ENCODE data around the gene AURKAIP1. TPM values are rescaled to one million over a fixed set of nuclear protein-coding genes. Genes with fewer than 3 reads are reported as not detected.

Gene AURKAIP1
- total and polyA plus RNA-seq, 4 donors = 38.4 to 175 (median 97.7) TPM

DNA sequence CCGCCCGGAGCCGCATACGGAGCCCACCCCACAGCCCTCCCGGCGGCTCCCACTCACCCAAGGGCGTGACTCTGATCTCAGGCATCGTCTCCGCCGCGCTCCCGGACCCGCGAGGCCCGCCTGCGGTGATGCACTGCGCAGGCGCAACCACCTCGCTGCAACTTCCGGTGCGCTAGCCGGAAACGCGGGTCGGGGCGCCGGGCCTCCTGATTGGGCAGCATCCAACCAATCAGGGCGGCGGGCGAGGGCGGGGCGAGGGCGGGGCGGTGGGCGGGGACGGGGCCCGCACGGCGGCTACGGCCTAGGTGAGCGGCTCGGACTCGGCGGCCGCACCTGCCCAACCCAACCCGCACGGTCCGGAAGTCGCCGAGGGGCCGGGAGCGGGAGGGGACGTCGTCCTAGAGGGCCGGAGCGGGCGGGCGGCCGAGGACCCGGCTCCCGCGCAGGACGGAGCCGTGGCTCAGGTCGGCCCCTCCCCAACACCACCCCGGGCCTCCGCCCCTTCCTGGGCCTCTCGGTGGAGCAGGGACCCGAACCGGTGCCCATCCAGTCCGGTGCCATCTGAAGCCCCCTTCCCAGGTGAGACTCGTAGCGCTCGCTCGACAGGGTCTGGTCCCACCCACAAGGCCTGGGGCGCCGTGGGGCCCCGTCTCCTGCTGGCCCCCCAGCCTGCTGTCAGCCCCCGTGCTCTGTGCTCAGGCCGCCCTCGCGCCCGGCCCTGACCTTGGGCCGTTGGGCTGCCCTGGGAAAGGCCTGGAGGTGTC, 50.3 kb downstream of the AURKAIP1 start, which contains the start of the genes CPTP and INTS11 (continued):
- TF ChIP-seq GABPA (IDR thresholded peaks at IDR 0.05 in 1 of 2, conservative IDR thresholded peaks at IDR 0.05 in 1 of 2) (peak in 1 of 2 donors; percentile 93), FOXA1 (IDR thresholded peaks at IDR 0.05) (no peak), YY1 (IDR thresholded peaks at IDR 0.05) (no peak), SP1 (IDR thresholded peaks at IDR 0.05) (no peak)

DNA sequence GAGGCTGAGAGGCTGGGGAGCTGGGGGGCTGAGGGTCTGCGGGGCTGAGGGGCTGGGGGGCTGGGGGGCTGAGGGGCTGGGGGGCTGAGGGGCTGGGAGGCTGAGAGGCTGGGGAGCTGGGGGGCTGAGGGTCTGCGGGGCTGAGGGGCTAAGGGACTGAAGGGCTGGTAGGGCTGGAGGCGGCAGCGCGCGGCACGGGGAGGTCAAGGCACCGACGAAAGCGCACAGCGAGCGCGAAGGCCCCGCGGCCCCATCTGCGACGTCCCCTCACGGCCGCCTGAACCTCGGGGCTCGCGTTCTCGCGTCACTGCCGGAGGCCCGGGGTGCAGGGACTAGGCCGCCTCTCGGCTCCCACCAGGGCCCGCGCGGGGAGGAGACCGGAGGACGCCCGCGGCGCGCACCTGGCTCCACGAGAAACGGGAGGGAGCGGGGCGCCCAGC, 50.9 kb downstream of the AURKAIP1 start:
- DNase-seq (ENCODE audit: low spot score) = no peak
- Histone ChIP-seq H3K4me1 (ENCODE audit: control insufficient read depth in 4 of 4, insufficient read depth in 4 of 4, low read length in 3 of 4) (peaks cover 7 to 37% (median 26%) of the 10 kb centered on the region in 4 donors), H3K36me3 (ENCODE audit: control insufficient read depth in 4 of 4, insufficient read depth in 3 of 4, low read depth in 1 of 4, low read length in 3 of 4) (peaks cover 2 to 11% (median 9%) of the 10 kb centered on the region in 4 donors), H3K9me3 (ENCODE audit: control insufficient read depth in 4 of 4, low read length in 3 of 4) (no peaks in the 10 kb centered on the region), H3K27me3 (ENCODE audit: control insufficient read depth in 4 of 4, insufficient read depth in 4 of 4, low read length in 3 of 4) (no peaks in the 10 kb centered on the region), H3K27ac (ENCODE audit: low read depth in 1 of 2, low read length in 2 of 2) (peak overlapping the region in 1 of 2 donors; percentile 50), H3K9ac (ENCODE audit: low read depth in 1 of 2, low read length in 2 of 2) (peak overlapping the region in 1 of 2 donors; percentile 16), H3K4me3 (ENCODE audit: low read depth in 1 of 3, low read length in 3 of 3) (peak overlapping the region; percentile 79 to 89 (median 81))
- TF ChIP-seq MAX (IDR thresholded peaks at IDR 0.05) (no peak), REST (IDR thresholded peaks at IDR 0.05) (no peak), HNF4G (IDR thresholded peaks at IDR 0.05) (no peak), TAF1 (conservative IDR thresholded peaks at IDR 0.05) (no peak), CTCF (IDR thresholded peaks at IDR 0.05; ENCODE audit: low read depth, low read length, missing input control) (no peak), EGR1 (IDR thresholded peaks at IDR 0.05; ENCODE audit: low read depth in 2 of 2) (no peak), HNF4A (conservative IDR thresholded peaks at IDR 0.05) (no peak), FOXA2 (IDR thresholded peaks at IDR 0.05) (no peak), NR2F2 (IDR thresholded peaks at IDR 0.05) (no peak), ATF3 (IDR thresholded peaks at IDR 0.05) (no peak), YY1 (IDR thresholded peaks at IDR 0.05) (no peak), GABPA (IDR thresholded peaks at IDR 0.05 in 1 of 2, conservative IDR thresholded peaks at IDR 0.05 in 1 of 2) (no peak), RXRA (IDR thresholded peaks at IDR 0.05) (no peak), RAD21 (IDR thresholded peaks at IDR 0.05) (no peak), JUND (IDR thresholded peaks at IDR 0.05) (no peak)
- TF ChIP-seq, protein P1, sequence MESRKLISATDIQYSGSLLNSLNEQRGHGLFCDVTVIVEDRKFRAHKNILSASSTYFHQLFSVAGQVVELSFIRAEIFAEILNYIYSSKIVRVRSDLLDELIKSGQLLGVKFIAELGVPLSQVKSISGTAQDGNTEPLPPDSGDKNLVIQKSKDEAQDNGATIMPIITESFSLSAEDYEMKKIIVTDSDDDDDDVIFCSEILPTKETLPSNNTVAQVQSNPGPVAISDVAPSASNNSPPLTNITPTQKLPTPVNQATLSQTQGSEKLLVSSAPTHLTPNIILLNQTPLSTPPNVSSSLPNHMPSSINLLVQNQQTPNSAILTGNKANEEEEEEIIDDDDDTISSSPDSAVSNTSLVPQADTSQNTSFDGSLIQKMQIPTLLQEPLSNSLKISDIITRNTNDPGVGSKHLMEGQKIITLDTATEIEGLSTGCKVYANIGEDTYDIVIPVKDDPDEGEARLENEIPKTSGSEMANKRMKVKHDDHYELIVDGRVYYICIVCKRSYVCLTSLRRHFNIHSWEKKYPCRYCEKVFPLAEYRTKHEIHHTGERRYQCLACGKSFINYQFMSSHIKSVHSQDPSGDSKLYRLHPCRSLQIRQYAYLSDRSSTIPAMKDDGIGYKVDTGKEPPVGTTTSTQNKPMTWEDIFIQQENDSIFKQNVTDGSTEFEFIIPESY (IDR thresholded peaks at IDR 0.05) = no peak
- under 1% methylated on average over 41 of the region's 41 CpGs for WGBS

Other genes with a start within 250 kb of the AURKAIP1 start
- not detected for gene TTLL10, start 201.3 kb downstream of the AURKAIP1 start, total RNA-seq
- gene TTLL10, start 201.3 kb downstream of the AURKAIP1 start, polyA plus RNA-seq = not detected
- under 1 TPM in 1 of 2 donors, not detected in 1; 0.19 TPM for gene TNFRSF18, start 168.6 kb downstream of the AURKAIP1 start, total RNA-seq
- under 1 TPM; 0.17 to 0.24 TPM for gene TNFRSF18, start 168.6 kb downstream of the AURKAIP1 start, polyA plus RNA-seq
- gene TNFRSF4, start 161.1 kb downstream of the AURKAIP1 start, total RNA-seq = under 1 TPM in 1 of 2 donors, not detected in 1; 0.08 TPM
- under 1 TPM; 0.15 to 0.35 TPM for gene TNFRSF4, start 161.1 kb downstream of the AURKAIP1 start, polyA plus RNA-seq
- 10 to 100 TPM; 48.7 to 92.5 TPM for gene SDF4, start 143.2 kb downstream of the AURKAIP1 start, total RNA-seq
- 100 to 1,000 TPM in 1 of 2 donors, 10 to 100 TPM in 1; 59.3 to 180 TPM for gene SDF4, start 143.2 kb downstream of the AURKAIP1 start, polyA plus RNA-seq
- gene B3GALT6, start 143.0 kb downstream of the AURKAIP1 start, total RNA-seq = 1 to 10 TPM; 8.9 to 9.0 TPM
- gene B3GALT6, start 143.0 kb downstream of the AURKAIP1 start, polyA plus RNA-seq = 1 to 10 TPM; 1.2 to 7.7 TPM
- not detected for gene C1QTNF12, start 128.5 kb downstream of the AURKAIP1 start, total RNA-seq
- gene C1QTNF12, start 128.5 kb downstream of the AURKAIP1 start, polyA plus RNA-seq = under 1 TPM; 0.39 to 0.40 TPM
- gene UBE2J2, start 101.4 kb downstream of the AURKAIP1 start, total RNA-seq = 10 to 100 TPM; 25.2 to 30.4 TPM
- 10 to 100 TPM; 21.0 to 26.3 TPM for gene UBE2J2, start 101.4 kb downstream of the AURKAIP1 start, polyA plus RNA-seq
- gene SCNN1D, start 94.8 kb downstream of the AURKAIP1 start, total RNA-seq = 1 to 10 TPM in 1 of 2 donors, under 1 TPM in 1; 0.79 to 1.5 TPM
- 1 to 10 TPM in 1 of 2 donors, under 1 TPM in 1; 0.51 to 1.1 TPM for gene SCNN1D, start 94.8 kb downstream of the AURKAIP1 start, polyA plus RNA-seq
- gene ACAP3, start 67.3 kb downstream of the AURKAIP1 start, total RNA-seq = 10 to 100 TPM; 17.9 to 24.8 TPM
- gene ACAP3, start 67.3 kb downstream of the AURKAIP1 start, polyA plus RNA-seq = 10 to 100 TPM in 1 of 2 donors, 1 to 10 TPM in 1; 2.7 to 12.0 TPM
- gene PUSL1, start 66.6 kb downstream of the AURKAIP1 start, total RNA-seq = 10 to 100 TPM in 1 of 2 donors, 1 to 10 TPM in 1; 9.3 to 11.2 TPM
- 10 to 100 TPM in 1 of 2 donors, 1 to 10 TPM in 1; 9.5 to 14.9 TPM for gene PUSL1, start 66.6 kb downstream of the AURKAIP1 start, polyA plus RNA-seq
- gene INTS11, start 50.5 kb downstream of the AURKAIP1 start, total RNA-seq = 10 to 100 TPM; 30.7 to 40.5 TPM
- 10 to 100 TPM; 26.3 to 38.3 TPM for gene INTS11, start 50.5 kb downstream of the AURKAIP1 start, polyA plus RNA-seq
- gene CPTP, start 50.4 kb downstream of the AURKAIP1 start, total RNA-seq = 10 to 100 TPM in 1 of 2 donors, 1 to 10 TPM in 1; 7.9 to 14.6 TPM
- 10 to 100 TPM; 30.4 to 45.1 TPM for gene CPTP, start 50.4 kb downstream of the AURKAIP1 start, polyA plus RNA-seq
- gene TAS1R3, start 43.9 kb downstream of the AURKAIP1 start, total RNA-seq = under 1 TPM; 0.19 to 0.33 TPM
- gene TAS1R3, start 43.9 kb downstream of the AURKAIP1 start, polyA plus RNA-seq = under 1 TPM in 1 of 2 donors, not detected in 1; 0.36 TPM
- 10 to 100 TPM; 20.4 to 41.2 TPM for gene DVL1, start 25.8 kb downstream of the AURKAIP1 start, total RNA-seq
- 10 to 100 TPM in 1 of 2 donors, 1 to 10 TPM in 1; 5.7 to 29.2 TPM for gene DVL1, start 25.8 kb downstream of the AURKAIP1 start, polyA plus RNA-seq
- gene MXRA8, start 16.7 kb downstream of the AURKAIP1 start, total RNA-seq = 1 to 10 TPM; 3.2 to 5.3 TPM
- gene MXRA8, start 16.7 kb downstream of the AURKAIP1 start, polyA plus RNA-seq = 1 to 10 TPM; 1.8 to 5.9 TPM
- 100 to 1,000 TPM in 1 of 2 donors, 10 to 100 TPM in 1; 47.3 to 170 TPM for gene CCNL2, start 24.1 kb upstream of the AURKAIP1 start, total RNA-seq
- gene CCNL2, start 24.1 kb upstream of the AURKAIP1 start, polyA plus RNA-seq = 100 to 1,000 TPM in 1 of 2 donors, 10 to 100 TPM in 1; 46.4 to 160 TPM
- 10 to 100 TPM; 47.8 to 47.9 TPM for gene MRPL20, start 32.1 kb upstream of the AURKAIP1 start, total RNA-seq
- 100 to 1,000 TPM; 100 to 170 TPM for gene MRPL20, start 32.1 kb upstream of the AURKAIP1 start, polyA plus RNA-seq
- gene ANKRD65, start 46.1 kb upstream of the AURKAIP1 start, total RNA-seq = under 1 TPM; 0.14 to 0.17 TPM
- gene ANKRD65, start 46.1 kb upstream of the AURKAIP1 start, polyA plus RNA-seq = under 1 TPM; 0.30 to 0.31 TPM
- 10 to 100 TPM; 22.8 to 41.6 TPM for gene VWA1, start 60.5 kb upstream of the AURKAIP1 start, total RNA-seq
- gene VWA1, start 60.5 kb upstream of the AURKAIP1 start, polyA plus RNA-seq = 10 to 100 TPM; 18.3 to 81.3 TPM
- 1 to 10 TPM in 1 of 2 donors, under 1 TPM in 1; 0.19 to 1.3 TPM for gene ATAD3C, start 74.5 kb upstream of the AURKAIP1 start, total RNA-seq
- 1 to 10 TPM in 1 of 2 donors, under 1 TPM in 1; 0.51 to 4.8 TPM for gene ATAD3C, start 74.5 kb upstream of the AURKAIP1 start, polyA plus RNA-seq
- 10 to 100 TPM in 1 of 2 donors, 1 to 10 TPM in 1; 9.3 to 14.3 TPM for gene ATAD3B, start 96.6 kb upstream of the AURKAIP1 start, total RNA-seq
- 10 to 100 TPM in 1 of 2 donors, 1 to 10 TPM in 1; 6.4 to 11.3 TPM for gene ATAD3B, start 96.6 kb upstream of the AURKAIP1 start, polyA plus RNA-seq
- 10 to 100 TPM; 14.0 to 17.7 TPM for gene ATAD3A, start 137.0 kb upstream of the AURKAIP1 start, total RNA-seq
- gene ATAD3A, start 137.0 kb upstream of the AURKAIP1 start, polyA plus RNA-seq = 10 to 100 TPM in 1 of 2 donors, 1 to 10 TPM in 1; 7.2 to 20.0 TPM
- under 1 TPM; 0.14 to 0.33 TPM for gene TMEM240, start 165.4 kb upstream of the AURKAIP1 start, total RNA-seq
- under 1 TPM in 1 of 2 donors, not detected in 1; 0.33 TPM for gene TMEM240, start 165.4 kb upstream of the AURKAIP1 start, polyA plus RNA-seq
- gene SSU72, start 199.7 kb upstream of the AURKAIP1 start, total RNA-seq = 10 to 100 TPM; 35.4 to 40.4 TPM
- 10 to 100 TPM; 48.2 to 57.4 TPM for gene SSU72, start 199.7 kb upstream of the AURKAIP1 start, polyA plus RNA-seq
- gene FNDC10, start 224.9 kb upstream of the AURKAIP1 start, total RNA-seq = under 1 TPM; 0.08 to 0.37 TPM
- gene FNDC10, start 224.9 kb upstream of the AURKAIP1 start, polyA plus RNA-seq = under 1 TPM; 0.13 to 0.58 TPM
- gene MIB2, start 240.3 kb upstream of the AURKAIP1 start, total RNA-seq = 10 to 100 TPM; 19.8 to 33.0 TPM
- gene MIB2, start 240.3 kb upstream of the AURKAIP1 start, polyA plus RNA-seq = 10 to 100 TPM in 1 of 2 donors, 1 to 10 TPM in 1; 9.8 to 18.7 TPM

All from liver (tissue), 9 donors.